Retinal pigment epithelial cell (primary cell): ENCODE measurements around the gene CACNG4.

Experiments used
- DNase-seq: peaks from one replicate; pipeline ENCODE4 v3.0.0-alpha.2; 2010; ENCODE audit warnings: low read depth
- H3K4me3 ChIP-seq: 2 replicates; pipeline ENCODE4 v1.5.1; 2011; ENCODE audit warnings: mild to moderate bottlenecking, low read length, control low read depth, moderate library complexity
- CTCF ChIP-seq: conservative IDR thresholded peaks from 2 replicates; pipeline ENCODE4 v1.5.1; 2011; ENCODE audit warnings: low read depth, low read length, control low read depth, inconsistent platforms

The CACNG4 gene

GRCh38 chr17:67071595-67071994 is 107.1 kb downstream of the CACNG4 start:
- H3K4me3 ChIP-seq = no peak overlapping the region
- no peak for TF ChIP-seq CTCF
- no peak for DNase-seq

GRCh38 chr17:67072885-67073284 is 108.4 kb downstream of the CACNG4 start:
- no peak for TF ChIP-seq CTCF
- no peak for DNase-seq
- no peak overlapping the region for H3K4me3 ChIP-seq

- TF ChIP-seq CTCF = no peak
- no peak for DNase-seq
- H3K4me3 ChIP-seq = no peak overlapping the region
These were observed 110.3 kb downstream of the CACNG4 start for GRCh38 chr17:67074781-67075180.

- H3K4me3 ChIP-seq = no peak overlapping the region
- TF ChIP-seq CTCF = no peak
- no peak for DNase-seq
These were observed 111.8 kb downstream of the CACNG4 start for GRCh38 chr17:67076290-67076689.

GRCh38 chr17:67078292-67078691 is 113.8 kb downstream of the CACNG4 start:
- DNase-seq = no peak
- no peak overlapping the region for H3K4me3 ChIP-seq
- no peak for TF ChIP-seq CTCF

GRCh38 chr17:67079491-67079890 is 115.0 kb downstream of the CACNG4 start:
- TF ChIP-seq CTCF = no peak
- no peak overlapping the region for H3K4me3 ChIP-seq
- no peak for DNase-seq

- H3K4me3 ChIP-seq = no peak overlapping the region
- TF ChIP-seq CTCF = no peak
- no peak for DNase-seq
These were observed 116.3 kb downstream of the CACNG4 start for GRCh38 chr17:67080804-67081203.
